SK-MEL-5 (cell line): Measurements from ENCODE around the gene MYOF. TPM values are rescaled to one million over a fixed set of nuclear protein-coding genes. Genes with fewer than 3 reads are reported as not detected.

Source experiments
- DNase-seq: peaks from one replicate; pipeline ENCODE4 v3.0.0-alpha.2; 2016; ENCODE audit warnings: low read depth, low spot score
- in situ Hi-C: cut with HindIII; loops from 2 replicates; pipeline ENCODE4 v1.10.0; 2016; ENCODE audit warnings: low sequenced_read_pairs, high pct_unique_total_duplicates, low pct_unique_long_range_greater_than_20kb
- small RNA-seq, 2 experiments: library from RNA; depleted of rRNA; stranded (forward); fragments of <200 nt; gene quantifications; one replicate each; pipeline ENCODE3, GENCODE V24; 2014
- total RNA-seq: library from RNA; depleted of rRNA; stranded (reverse); fragments of >200 nt; shearing (Covaris generic); gene quantifications from 2 replicates; pipeline ENCODE4 v1.2.3, GENCODE V29; 2014; rRNA removed

Gene MYOF
- total RNA-seq, 1 experiment from 2014 or later: 9.1 TPM

DNA sequence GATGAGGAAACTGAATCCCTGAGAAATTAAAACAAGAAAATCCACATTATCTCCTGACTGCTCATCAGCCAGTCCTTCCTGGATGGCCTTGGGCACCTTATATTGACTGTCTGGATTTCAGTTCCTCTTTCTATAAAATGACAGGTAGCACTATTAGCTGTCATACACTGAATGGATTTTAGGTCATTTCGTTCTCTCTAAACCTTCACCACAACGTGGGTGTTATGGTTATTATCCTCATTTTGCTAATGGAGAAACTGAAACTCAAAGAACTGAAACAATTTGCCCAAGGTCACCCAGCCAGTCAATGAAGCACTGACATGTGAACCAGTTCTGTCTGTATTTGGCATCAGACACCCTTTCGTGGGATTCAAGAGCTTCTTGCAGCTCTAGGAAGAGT, 214.6 kb downstream of the MYOF start:
- in situ Hi-C loops: no loop called here
- DNase-seq: no peak

DNA sequence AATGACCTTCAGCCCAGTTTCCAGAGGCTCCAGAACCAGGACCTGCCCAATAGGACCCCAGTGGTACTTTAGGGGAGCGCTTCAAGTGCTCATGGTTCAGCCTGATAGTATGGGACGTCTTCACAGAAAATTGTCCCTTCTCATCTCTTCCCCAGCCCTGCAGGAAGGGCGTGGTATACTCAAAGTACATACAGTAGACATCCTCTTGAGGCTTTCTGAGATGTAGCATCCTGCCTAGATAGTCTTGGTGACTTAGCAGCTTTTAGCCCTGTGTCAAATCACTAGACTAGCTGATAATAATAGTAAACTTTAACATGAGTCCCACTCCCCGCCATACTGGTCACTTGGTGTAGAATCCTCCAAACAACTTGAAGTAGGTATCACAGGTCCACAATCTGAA, 215.3 kb downstream of the MYOF start:
- in situ Hi-C loops: no loop called here
- DNase-seq: no peak

GRCh38 chr10:93261961-93262610, 220.0 kb downstream of the MYOF start:
- in situ Hi-C loops: no loop called here
- DNase-seq: no peak

DNA sequence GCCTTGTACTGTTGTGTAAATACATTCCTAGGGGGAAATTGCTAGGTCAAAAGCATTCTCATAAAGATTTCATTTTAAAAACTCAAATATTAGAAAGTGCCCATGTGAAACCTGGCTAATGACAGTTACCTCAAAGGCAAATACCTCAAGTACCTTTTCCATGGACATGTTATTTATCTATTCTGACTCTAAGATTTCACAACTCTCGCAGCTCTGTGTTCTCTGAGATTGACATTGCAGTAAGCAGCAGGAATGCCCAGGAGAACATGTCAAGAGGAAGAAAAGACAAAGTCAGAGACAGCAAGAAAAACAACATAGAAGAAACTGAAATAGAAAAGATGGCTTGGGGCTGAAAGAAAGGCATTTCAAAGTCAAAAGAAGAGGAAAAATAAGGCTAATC, 221.0 kb downstream of the MYOF start:
- DNase-seq: no peak
- in situ Hi-C loops: no loop called here

DNA sequence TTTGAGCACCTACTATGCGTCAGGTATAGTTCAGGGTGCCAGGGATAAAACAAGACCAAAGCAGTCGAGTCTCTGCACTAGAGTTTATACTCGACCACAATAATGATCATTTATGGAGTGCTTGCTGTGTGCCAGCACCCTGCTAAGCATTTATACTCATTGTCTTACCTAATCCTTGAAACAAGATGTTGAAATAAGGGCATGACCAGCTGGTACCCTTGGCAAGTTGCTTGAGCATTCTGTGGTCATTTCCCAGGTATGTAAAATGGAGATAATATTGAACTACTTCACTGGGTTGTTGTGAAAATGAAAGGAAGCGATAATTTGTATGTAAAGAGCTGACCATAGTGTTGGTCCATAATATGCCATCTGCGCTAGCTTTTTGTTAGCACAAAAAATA, 223.0 kb downstream of the MYOF start:
- DNase-seq: no peak
- in situ Hi-C loops: no loop called here

Small RNA genes lying within 50 kb of the gene (small RNA-seq; reads per million reads assigned to genes)
- gene RNA5SP323: 0 to 0.24 reads per million in 2 experiments

Other genes with a start within 250 kb of the MYOF start
- 30.1 and 30.3 TPM in 2 replicates for gene CEP55, start 14.3 kb upstream of the MYOF start, total RNA-seq
- not detected in 2 replicates for gene FFAR4, start 84.3 kb upstream of the MYOF start, total RNA-seq
- gene RBP4, start 118.9 kb upstream of the MYOF start, total RNA-seq: not detected in 2 replicates
- not detected in 2 replicates for gene PDE6C, start 130.2 kb upstream of the MYOF start, total RNA-seq
- gene FRA10AC1, start 220.3 kb upstream of the MYOF start, total RNA-seq: 5.4 and 5.5 TPM in 2 replicates